Ascending aorta (tissue), 2 donors: ENCODE results near the gene SMAD6. TPM values are rescaled to one million over a fixed set of nuclear protein-coding genes. Genes with fewer than 3 reads are reported as not detected.
"Not testable (repeated sequence)": the region's sequence is repeated elsewhere in the genome, so short reads cannot be mapped to it uniquely, and the experiment has no call there.

Source experiments
- DNase-seq, 2 donors: peaks; one replicate each; pipeline ENCODE4 v3.0.0-alpha.2; 2019; ENCODE audit warnings: low spot score in 2 of 2
- H3K27ac ChIP-seq, 2 donors: fragments of 200-600 bp; sonication (generic); one replicate each; pipeline ENCODE4 v1.5.1; 2016 to 2017; ENCODE audit warnings: mild to moderate bottlenecking in 1 of 2
- H3K27me3 ChIP-seq: fragments of 200-600 bp; sonication (generic); one replicate; pipeline ENCODE4 v1.5.1; 2017
- H3K36me3 ChIP-seq, 2 donors: fragments of 200-600 bp; sonication (generic); one replicate each; pipeline ENCODE4 v1.5.1; 2016
- H3K4me1 ChIP-seq, 2 donors: fragments of 200-600 bp; sonication (generic); one replicate each; pipeline ENCODE4 v1.5.1; 2016 to 2017; ENCODE audit warnings: mild to moderate bottlenecking in 1 of 2
- H3K4me3 ChIP-seq, 2 donors: fragments of 200-600 bp; sonication (generic); one replicate each; pipeline ENCODE4 v1.5.1; 2016 to 2017; ENCODE audit warnings: mild to moderate bottlenecking in 1 of 2
- H3K9me3 ChIP-seq, 2 donors: fragments of 200-600 bp; sonication (generic); one replicate each; pipeline ENCODE4 v1.5.1; 2016
- CTCF ChIP-seq, 3 experiments: fragments of 200-600 bp in 2 of 3; fragments of 450-650 bp in 1 of 3; sonication (generic) in 2 of 3; IDR thresholded peaks; one replicate each; pipeline ENCODE4 v1.5.1; 2016 to 2019; ENCODE audit warnings: antibody characterized with exemption in 3 of 3, mild to moderate bottlenecking in 1 of 3, moderate library complexity in 1 of 3
- intact Hi-C: fragments of 100-400 bp; cut with DNase I; formaldehyde crosslinking; loops from one replicate; pipeline ENCODE4 v1.15.1; 2023
- total RNA-seq: library from RNA; depleted of rRNA; stranded (reverse); fragments of >200 nt; gene quantifications from one replicate; pipeline ENCODE4 v1.1.0, GENCODE V29; 2016

Gene SMAD6
- total RNA-seq, 1 donor from 2014 or later, result 140 TPM

- intact Hi-C loops, result no loop called here
- no peak for TF ChIP-seq CTCF (IDR thresholded peaks at IDR 0.05)
- no peaks in the 10 kb centered on the region for H3K4me1 ChIP-seq
- DNase-seq, result no peak
- no peak overlapping the region for H3K27ac ChIP-seq
- no peaks in the 10 kb centered on the region for H3K9me3 ChIP-seq
- H3K4me3 ChIP-seq, result no peak overlapping the region
- H3K36me3 ChIP-seq, result no peaks in the 10 kb centered on the region
- H3K27me3 ChIP-seq, result no peaks in the 10 kb centered on the region
These were observed 125.6 kb downstream of the SMAD6 start for GRCh38 chr15:66827698-66828055.

GRCh38 chr15:66828817-66829541 lies 126.9 kb downstream of the SMAD6 start:
- H3K27me3 ChIP-seq, DNase-seq, intact Hi-C loops, H3K36me3 ChIP-seq, H3K4me1 ChIP-seq, H3K9me3 ChIP-seq, H3K27ac ChIP-seq, H3K4me3 ChIP-seq: not testable (repeated sequence)

- Histone ChIP-seq H3K9me3 (no peaks in the 10 kb centered on the region), H3K4me1 (no peaks in the 10 kb centered on the region), H3K27ac (no peak overlapping the region), H3K4me3 (no peak overlapping the region), H3K27me3 (no peaks in the 10 kb centered on the region), H3K36me3 (no peaks in the 10 kb centered on the region)
- TF ChIP-seq CTCF (IDR thresholded peaks at IDR 0.05), result no peak
- intact Hi-C loops, result no loop called here
- DNase-seq, result no peak
These were observed 127.6 kb downstream of the SMAD6 start for GRCh38 chr15:66829551-66830121.

- TF ChIP-seq CTCF (IDR thresholded peaks at IDR 0.05), result no peak
- no peaks in the 10 kb centered on the region for H3K27me3 ChIP-seq
- peak in 1 of 2 donors; percentile 78 for DNase-seq
- H3K9me3 ChIP-seq, result no peaks in the 10 kb centered on the region
- intact Hi-C loops, result no loop called here
- no peaks in the 10 kb centered on the region for H3K4me1 ChIP-seq
- H3K27ac ChIP-seq, result no peak overlapping the region
- no peak overlapping the region for H3K4me3 ChIP-seq
- no peaks in the 10 kb centered on the region for H3K36me3 ChIP-seq
These were observed 128.3 kb downstream of the SMAD6 start for GRCh38 chr15:66830358-66830757.

- Histone ChIP-seq H3K27me3 (no peaks in the 10 kb centered on the region), H3K4me1 (no peaks in the 10 kb centered on the region), H3K36me3 (no peaks in the 10 kb centered on the region), H3K4me3 (no peak overlapping the region), H3K27ac (no peak overlapping the region), H3K9me3 (no peaks in the 10 kb centered on the region)
- no peak for DNase-seq
- intact Hi-C loops, result no loop called here
- no peak for TF ChIP-seq CTCF (IDR thresholded peaks at IDR 0.05)
These were observed 128.8 kb downstream of the SMAD6 start for GRCh38 chr15:66830823-66831222.

- Histone ChIP-seq H3K27me3 (no peaks in the 10 kb centered on the region), H3K9me3 (no peaks in the 10 kb centered on the region), H3K27ac (no peak overlapping the region), H3K4me1 (no peaks in the 10 kb centered on the region), H3K36me3 (no peaks in the 10 kb centered on the region), H3K4me3 (no peak overlapping the region)
- DNase-seq, result no peak
- TF ChIP-seq CTCF (IDR thresholded peaks at IDR 0.05), result no peak
- intact Hi-C loops, result no loop called here
These were observed 129.3 kb downstream of the SMAD6 start for GRCh38 chr15:66831289-66831688.
